HEK293 (cell line): ENCODE data around the gene CENPN.

Experiments used
- CTCF ChIA-PET: fragments of 350-600 bp; formaldehyde crosslinking; extraction: SDS; loops from one replicate; lab custom pipeline; 2021; ENCODE audit warnings: antibody characterized with exemption; lab: Yijun Ruan, JAX
- POLR2A ChIA-PET: fragments of 300-600 bp; formaldehyde crosslinking; extraction: SDS; loops from one replicate; lab custom pipeline; 2020; ENCODE audit warnings: antibody characterized with exemption, inconsistent platforms; lab: Yijun Ruan, JAX
- H3K27ac ChIP-seq: fragments of 200-500 bp; sonication (Bioruptor generic); 2 replicates; pipeline ENCODE4 v1.5.1; 2014; ENCODE audit warnings: low read depth, low read length, control low read depth, inconsistent platforms; ENCODE audit errors: extremely low read depth
- H3K36me3 ChIP-seq, 2 experiments: fragments of 200-500 bp in 1 of 2; sonication (Bioruptor generic) in 1 of 2; 1 replicate in 1 of 2; 2 replicates in 1 of 2; pipeline ENCODE4 v1.5.1; 2014 to 2017; ENCODE audit warnings: inconsistent platforms in 2 of 2, low read length in 2 of 2; ENCODE audit not compliant: control insufficient read depth in 2 of 2, insufficient read depth in 1 of 2
- H3K4me1 ChIP-seq: fragments of 200-500 bp; sonication (Bioruptor generic); 2 replicates; pipeline ENCODE4 v1.5.1; 2014; ENCODE audit warnings: mild to moderate bottlenecking, low read length, inconsistent platforms; ENCODE audit not compliant: control insufficient read depth, insufficient read depth
- H3K4me3 ChIP-seq: 2 replicates; pipeline ENCODE4 v1.5.1; 2011; ENCODE audit warnings: low read depth, mild to moderate bottlenecking, control low read depth, low read length, moderate library complexity
- H3K9me3 ChIP-seq: fragments of 200-500 bp; sonication (Bioruptor generic); 2 replicates; pipeline ENCODE4 v1.5.1; 2014; ENCODE audit warnings: low read depth, low read length, inconsistent platforms; ENCODE audit not compliant: control insufficient read depth, insufficient read depth
- GLI4 ChIP-seq: fragments of 450-650 bp; formaldehyde crosslinking; IDR thresholded peaks from 2 replicates; pipeline ENCODE4 v1.5.1; 2016; ENCODE audit warnings: missing biosample characterization, missing genetic modification characterization
- MYNN ChIP-seq: fragments of 450-650 bp; formaldehyde crosslinking; IDR thresholded peaks from 2 replicates; pipeline ENCODE4 v1.5.1; 2016; ENCODE audit warnings: missing biosample characterization, missing genetic modification characterization, borderline replicate concordance
- ZIC2 ChIP-seq: fragments of 450-650 bp; formaldehyde crosslinking; IDR thresholded peaks from 2 replicates; pipeline ENCODE4 v1.5.1; 2016; ENCODE audit warnings: missing biosample characterization, missing genetic modification characterization
- ZNF132 ChIP-seq: fragments of 450-650 bp; formaldehyde crosslinking; IDR thresholded peaks from 2 replicates; pipeline ENCODE4 v1.5.1; 2017; ENCODE audit warnings: missing biosample characterization, missing genetic modification characterization, borderline replicate concordance
- ZNF157 ChIP-seq: fragments of 450-650 bp; formaldehyde crosslinking; IDR thresholded peaks from 2 replicates; pipeline ENCODE4 v1.5.1; 2016; ENCODE audit warnings: missing biosample characterization, missing genetic modification characterization
- ZNF184 ChIP-seq: fragments of 450-650 bp; IDR thresholded peaks from 2 replicates; pipeline ENCODE4 v1.5.1; 2018; ENCODE audit warnings: missing biosample characterization, mild to moderate bottlenecking, missing genetic modification characterization
- ZNF354C ChIP-seq: fragments of 450-650 bp; formaldehyde crosslinking; IDR thresholded peaks from 2 replicates; pipeline ENCODE4 v1.5.1; 2016; ENCODE audit warnings: missing biosample characterization, missing genetic modification characterization, low read depth, borderline replicate concordance
- ZNF37A ChIP-seq: fragments of 450-650 bp; IDR thresholded peaks from 2 replicates; pipeline ENCODE4 v1.5.1; 2018; ENCODE audit warnings: missing biosample characterization, missing genetic modification characterization
- ZNF510 ChIP-seq: fragments of 450-650 bp; formaldehyde crosslinking; IDR thresholded peaks from 2 replicates; pipeline ENCODE4 v1.5.1; 2018; ENCODE audit warnings: mild to moderate bottlenecking, missing genetic modification characterization, missing biosample characterization; ENCODE audit not compliant: insufficient replicate concordance
- ZNF664 ChIP-seq: fragments of 450-650 bp; formaldehyde crosslinking; IDR thresholded peaks from 2 replicates; pipeline ENCODE4 v1.5.1; 2016; ENCODE audit warnings: missing biosample characterization, missing genetic modification characterization
- ZNF747 ChIP-seq: fragments of 450-650 bp; formaldehyde crosslinking; IDR thresholded peaks from 2 replicates; pipeline ENCODE4 v1.5.1; 2016; ENCODE audit warnings: missing biosample characterization, missing genetic modification characterization
- TF ChIP-seq, protein P1 (sequence below): fragments of 450-650 bp; formaldehyde crosslinking; IDR thresholded peaks from 2 replicates; pipeline ENCODE4 v1.5.1; 2016; ENCODE audit warnings: missing biosample characterization, missing genetic modification characterization
- TF ChIP-seq, protein P2 (sequence below): fragments of 450-650 bp; formaldehyde crosslinking; IDR thresholded peaks from 2 replicates; pipeline ENCODE4 v1.5.1; 2016; ENCODE audit warnings: missing biosample characterization, missing genetic modification characterization
- TF ChIP-seq, protein P3 (sequence below): fragments of 450-650 bp; formaldehyde crosslinking; IDR thresholded peaks from 2 replicates; pipeline ENCODE4 v1.5.1; 2017; ENCODE audit warnings: missing biosample characterization, missing genetic modification characterization
- TF ChIP-seq, protein P4 (sequence below): fragments of 450-650 bp; formaldehyde crosslinking; IDR thresholded peaks from 2 replicates; pipeline ENCODE4 v1.5.1; 2016; ENCODE audit warnings: missing biosample characterization, missing genetic modification characterization, borderline replicate concordance
- TF ChIP-seq, protein P5 (sequence below): fragments of 450-650 bp; formaldehyde crosslinking; conservative IDR thresholded peaks from 2 replicates; pipeline ENCODE4 v1.5.1; 2016; ENCODE audit warnings: low read depth, missing biosample characterization, missing genetic modification characterization
- TF ChIP-seq, protein P6 (sequence below): fragments of 450-650 bp; formaldehyde crosslinking; IDR thresholded peaks from 2 replicates; pipeline ENCODE4 v1.5.1; 2017; ENCODE audit warnings: missing biosample characterization, mild to moderate bottlenecking, missing genetic modification characterization, moderate library complexity

The CENPN gene

DNA sequence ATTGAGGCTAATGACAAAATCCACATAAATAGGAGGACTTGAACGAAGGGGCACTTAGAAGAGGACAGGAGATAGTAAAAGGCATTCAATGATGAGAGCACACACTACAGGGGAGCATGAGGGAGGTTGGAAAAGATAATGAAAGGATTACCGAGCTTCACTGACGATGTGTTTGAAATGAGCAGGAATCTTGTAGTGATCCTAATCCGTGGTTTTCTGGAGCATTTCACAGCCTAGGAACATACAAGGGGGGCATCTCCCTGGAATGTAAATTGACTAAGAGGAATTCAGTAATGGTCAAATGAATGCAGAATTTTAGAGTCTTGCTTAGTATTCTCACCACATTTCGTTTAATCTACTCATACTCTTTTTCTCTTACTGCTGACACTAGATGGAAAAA is 33.8 kb downstream of the CENPN start (continued):
- no peak for TF ChIP-seq ZIC2 (tag by site-specific recombination)
- TF ChIP-seq, protein P1, sequence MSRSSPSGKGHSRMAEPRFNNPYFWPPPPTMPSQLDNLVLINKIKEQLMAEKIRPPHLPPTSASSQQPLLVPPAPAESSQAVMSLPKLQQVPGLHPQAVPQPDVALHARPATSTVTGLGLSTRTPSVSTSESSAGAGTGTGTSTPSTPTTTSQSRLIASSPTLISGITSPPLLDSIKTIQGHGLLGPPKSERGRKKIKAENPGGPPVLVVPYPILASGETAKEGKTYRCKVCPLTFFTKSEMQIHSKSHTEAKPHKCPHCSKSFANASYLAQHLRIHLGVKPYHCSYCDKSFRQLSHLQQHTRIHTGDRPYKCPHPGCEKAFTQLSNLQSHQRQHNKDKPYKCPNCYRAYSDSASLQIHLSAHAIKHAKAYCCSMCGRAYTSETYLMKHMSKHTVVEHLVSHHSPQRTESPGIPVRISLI (tag by site-specific recombination): no peak
- no peak for TF ChIP-seq MYNN (tag by site-specific recombination)

DNA sequence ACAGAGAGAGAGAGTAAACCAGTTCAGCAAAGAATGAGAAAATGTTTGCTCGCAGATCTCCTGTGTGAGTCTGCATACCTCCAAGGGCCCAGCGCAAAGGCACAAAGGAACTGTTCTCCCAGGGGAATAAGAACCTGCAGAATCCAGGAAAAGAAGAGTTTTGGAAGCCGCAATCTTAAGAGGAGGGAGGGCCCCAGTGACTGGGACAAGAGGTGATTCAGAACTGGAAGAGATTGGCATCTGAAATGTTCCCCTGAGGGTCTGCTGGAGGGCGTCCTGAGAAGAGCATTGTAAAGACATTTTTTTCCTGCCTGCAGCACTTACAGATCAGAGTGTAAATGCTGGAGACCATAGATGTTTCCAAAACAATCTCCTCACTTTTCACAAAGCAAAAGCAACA is 34.7 kb downstream of the CENPN start:
- TF ChIP-seq, protein P2, sequence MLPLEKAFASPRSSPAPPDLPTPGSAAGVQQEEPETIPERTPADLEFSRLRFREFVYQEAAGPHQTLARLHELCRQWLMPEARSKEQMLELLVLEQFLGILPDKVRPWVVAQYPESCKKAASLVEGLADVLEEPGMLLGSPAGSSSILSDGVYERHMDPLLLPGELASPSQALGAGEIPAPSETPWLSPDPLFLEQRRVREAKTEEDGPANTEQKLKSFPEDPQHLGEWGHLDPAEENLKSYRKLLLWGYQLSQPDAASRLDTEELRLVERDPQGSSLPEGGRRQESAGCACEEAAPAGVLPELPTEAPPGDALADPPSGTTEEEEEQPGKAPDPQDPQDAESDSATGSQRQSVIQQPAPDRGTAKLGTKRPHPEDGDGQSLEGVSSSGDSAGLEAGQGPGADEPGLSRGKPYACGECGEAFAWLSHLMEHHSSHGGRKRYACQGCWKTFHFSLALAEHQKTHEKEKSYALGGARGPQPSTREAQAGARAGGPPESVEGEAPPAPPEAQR: no peak
- TF ChIP-seq, protein P3, sequence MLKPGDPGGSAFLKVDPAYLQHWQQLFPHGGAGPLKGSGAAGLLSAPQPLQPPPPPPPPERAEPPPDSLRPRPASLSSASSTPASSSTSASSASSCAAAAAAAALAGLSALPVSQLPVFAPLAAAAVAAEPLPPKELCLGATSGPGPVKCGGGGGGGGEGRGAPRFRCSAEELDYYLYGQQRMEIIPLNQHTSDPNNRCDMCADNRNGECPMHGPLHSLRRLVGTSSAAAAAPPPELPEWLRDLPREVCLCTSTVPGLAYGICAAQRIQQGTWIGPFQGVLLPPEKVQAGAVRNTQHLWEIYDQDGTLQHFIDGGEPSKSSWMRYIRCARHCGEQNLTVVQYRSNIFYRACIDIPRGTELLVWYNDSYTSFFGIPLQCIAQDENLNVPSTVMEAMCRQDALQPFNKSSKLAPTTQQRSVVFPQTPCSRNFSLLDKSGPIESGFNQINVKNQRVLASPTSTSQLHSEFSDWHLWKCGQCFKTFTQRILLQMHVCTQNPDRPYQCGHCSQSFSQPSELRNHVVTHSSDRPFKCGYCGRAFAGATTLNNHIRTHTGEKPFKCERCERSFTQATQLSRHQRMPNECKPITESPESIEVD (tag by site-specific recombination): no peak
- TF ChIP-seq, protein P4, sequence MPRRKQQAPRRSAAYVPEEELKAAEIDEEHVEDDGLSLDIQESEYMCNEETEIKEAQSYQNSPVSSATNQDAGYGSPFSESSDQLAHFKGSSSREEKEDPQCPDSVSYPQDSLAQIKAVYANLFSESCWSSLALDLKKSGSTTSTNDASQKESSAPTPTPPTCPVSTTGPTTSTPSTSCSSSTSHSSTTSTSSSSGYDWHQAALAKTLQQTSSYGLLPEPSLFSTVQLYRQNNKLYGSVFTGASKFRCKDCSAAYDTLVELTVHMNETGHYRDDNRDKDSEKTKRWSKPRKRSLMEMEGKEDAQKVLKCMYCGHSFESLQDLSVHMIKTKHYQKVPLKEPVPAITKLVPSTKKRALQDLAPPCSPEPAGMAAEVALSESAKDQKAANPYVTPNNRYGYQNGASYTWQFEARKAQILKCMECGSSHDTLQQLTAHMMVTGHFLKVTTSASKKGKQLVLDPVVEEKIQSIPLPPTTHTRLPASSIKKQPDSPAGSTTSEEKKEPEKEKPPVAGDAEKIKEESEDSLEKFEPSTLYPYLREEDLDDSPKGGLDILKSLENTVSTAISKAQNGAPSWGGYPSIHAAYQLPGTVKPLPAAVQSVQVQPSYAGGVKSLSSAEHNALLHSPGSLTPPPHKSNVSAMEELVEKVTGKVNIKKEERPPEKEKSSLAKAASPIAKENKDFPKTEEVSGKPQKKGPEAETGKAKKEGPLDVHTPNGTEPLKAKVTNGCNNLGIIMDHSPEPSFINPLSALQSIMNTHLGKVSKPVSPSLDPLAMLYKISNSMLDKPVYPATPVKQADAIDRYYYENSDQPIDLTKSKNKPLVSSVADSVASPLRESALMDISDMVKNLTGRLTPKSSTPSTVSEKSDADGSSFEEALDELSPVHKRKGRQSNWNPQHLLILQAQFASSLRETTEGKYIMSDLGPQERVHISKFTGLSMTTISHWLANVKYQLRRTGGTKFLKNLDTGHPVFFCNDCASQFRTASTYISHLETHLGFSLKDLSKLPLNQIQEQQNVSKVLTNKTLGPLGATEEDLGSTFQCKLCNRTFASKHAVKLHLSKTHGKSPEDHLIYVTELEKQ (tag by site-specific recombination): no peak
- TF ChIP-seq, protein P1 (tag by site-specific recombination): no peak
- TF ChIP-seq, protein P5, sequence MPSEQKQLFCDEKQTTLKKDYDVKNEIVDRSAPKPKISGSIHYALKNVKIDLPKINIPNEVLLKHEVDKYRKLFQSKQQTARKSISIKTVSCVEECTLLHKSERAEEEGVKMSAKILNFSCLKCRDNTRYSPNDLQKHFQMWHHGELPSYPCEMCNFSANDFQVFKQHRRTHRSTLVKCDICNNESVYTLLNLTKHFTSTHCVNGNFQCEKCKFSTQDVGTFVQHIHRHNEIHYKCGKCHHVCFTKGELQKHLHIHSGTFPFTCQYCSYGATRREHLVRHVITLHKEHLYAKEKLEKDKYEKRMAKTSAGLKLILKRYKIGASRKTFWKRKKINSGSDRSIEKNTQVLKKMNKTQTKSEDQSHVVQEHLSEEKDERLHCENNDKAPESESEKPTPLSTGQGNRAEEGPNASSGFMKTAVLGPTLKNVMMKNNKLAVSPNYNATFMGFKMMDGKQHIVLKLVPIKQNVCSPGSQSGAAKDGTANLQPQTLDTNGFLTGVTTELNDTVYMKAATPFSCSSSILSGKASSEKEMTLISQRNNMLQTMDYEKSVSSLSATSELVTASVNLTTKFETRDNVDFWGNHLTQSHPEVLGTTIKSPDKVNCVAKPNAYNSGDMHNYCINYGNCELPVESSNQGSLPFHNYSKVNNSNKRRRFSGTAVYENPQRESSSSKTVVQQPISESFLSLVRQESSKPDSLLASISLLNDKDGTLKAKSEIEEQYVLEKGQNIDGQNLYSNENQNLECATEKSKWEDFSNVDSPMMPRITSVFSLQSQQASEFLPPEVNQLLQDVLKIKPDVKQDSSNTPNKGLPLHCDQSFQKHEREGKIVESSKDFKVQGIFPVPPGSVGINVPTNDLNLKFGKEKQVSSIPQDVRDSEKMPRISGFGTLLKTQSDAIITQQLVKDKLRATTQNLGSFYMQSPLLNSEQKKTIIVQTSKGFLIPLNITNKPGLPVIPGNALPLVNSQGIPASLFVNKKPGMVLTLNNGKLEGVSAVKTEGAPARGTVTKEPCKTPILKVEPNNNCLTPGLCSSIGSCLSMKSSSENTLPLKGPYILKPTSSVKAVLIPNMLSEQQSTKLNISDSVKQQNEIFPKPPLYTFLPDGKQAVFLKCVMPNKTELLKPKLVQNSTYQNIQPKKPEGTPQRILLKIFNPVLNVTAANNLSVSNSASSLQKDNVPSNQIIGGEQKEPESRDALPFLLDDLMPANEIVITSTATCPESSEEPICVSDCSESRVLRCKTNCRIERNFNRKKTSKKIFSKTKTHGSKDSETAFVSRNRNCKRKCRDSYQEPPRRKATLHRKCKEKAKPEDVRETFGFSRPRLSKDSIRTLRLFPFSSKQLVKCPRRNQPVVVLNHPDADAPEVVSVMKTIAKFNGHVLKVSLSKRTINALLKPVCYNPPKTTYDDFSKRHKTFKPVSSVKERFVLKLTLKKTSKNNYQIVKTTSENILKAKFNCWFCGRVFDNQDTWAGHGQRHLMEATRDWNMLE (tag by site-specific recombination): no peak
- TF ChIP-seq ZNF747 (no peak), GLI4 (tag by site-specific recombination) (no peak), ZNF37A (tag by site-specific recombination) (no peak), ZNF510 (tag by site-specific recombination) (no peak), ZNF664 (tag by site-specific recombination) (no peak), ZNF157 (tag by site-specific recombination) (no peak), ZNF184 (tag by site-specific recombination) (no peak), ZNF132 (tag by site-specific recombination) (no peak), ZNF354C (tag by site-specific recombination) (no peak)
- TF ChIP-seq, protein P6, sequence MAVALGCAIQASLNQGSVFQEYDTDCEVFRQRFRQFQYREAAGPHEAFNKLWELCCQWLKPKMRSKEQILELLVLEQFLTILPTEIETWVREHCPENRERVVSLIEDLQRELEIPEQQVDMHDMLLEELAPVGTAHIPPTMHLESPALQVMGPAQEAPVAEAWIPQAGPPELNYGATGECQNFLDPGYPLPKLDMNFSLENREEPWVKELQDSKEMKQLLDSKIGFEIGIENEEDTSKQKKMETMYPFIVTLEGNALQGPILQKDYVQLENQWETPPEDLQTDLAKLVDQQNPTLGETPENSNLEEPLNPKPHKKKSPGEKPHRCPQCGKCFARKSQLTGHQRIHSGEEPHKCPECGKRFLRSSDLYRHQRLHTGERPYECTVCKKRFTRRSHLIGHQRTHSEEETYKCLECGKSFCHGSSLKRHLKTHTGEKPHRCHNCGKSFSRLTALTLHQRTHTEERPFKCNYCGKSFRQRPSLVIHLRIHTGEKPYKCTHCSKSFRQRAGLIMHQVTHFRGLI (tag by site-specific recombination): no peak
- Histone ChIP-seq H3K4me1 (peaks cover 3% of the 10 kb centered on the region; the same call in 1 of the 2 replicates), H3K27ac (no peak overlapping the region), H3K4me3 (no peak overlapping the region), H3K9me3 (no peaks in the 10 kb centered on the region), H3K36me3 (peaks cover 8 to 80% of the 10 kb centered on the region in 2 experiments)
- CTCF ChIA-PET: no interaction called here
- POLR2A ChIA-PET: no interaction called here
